LoVo (cell line): Measurements from ENCODE around the gene MAP1LC3B.

Experiments used
- DNase-seq: peaks from one replicate; pipeline ENCODE4 v3.0.0-alpha.2; 2016; ENCODE audit warnings: low spot score

MAP1LC3B gene

DNA sequence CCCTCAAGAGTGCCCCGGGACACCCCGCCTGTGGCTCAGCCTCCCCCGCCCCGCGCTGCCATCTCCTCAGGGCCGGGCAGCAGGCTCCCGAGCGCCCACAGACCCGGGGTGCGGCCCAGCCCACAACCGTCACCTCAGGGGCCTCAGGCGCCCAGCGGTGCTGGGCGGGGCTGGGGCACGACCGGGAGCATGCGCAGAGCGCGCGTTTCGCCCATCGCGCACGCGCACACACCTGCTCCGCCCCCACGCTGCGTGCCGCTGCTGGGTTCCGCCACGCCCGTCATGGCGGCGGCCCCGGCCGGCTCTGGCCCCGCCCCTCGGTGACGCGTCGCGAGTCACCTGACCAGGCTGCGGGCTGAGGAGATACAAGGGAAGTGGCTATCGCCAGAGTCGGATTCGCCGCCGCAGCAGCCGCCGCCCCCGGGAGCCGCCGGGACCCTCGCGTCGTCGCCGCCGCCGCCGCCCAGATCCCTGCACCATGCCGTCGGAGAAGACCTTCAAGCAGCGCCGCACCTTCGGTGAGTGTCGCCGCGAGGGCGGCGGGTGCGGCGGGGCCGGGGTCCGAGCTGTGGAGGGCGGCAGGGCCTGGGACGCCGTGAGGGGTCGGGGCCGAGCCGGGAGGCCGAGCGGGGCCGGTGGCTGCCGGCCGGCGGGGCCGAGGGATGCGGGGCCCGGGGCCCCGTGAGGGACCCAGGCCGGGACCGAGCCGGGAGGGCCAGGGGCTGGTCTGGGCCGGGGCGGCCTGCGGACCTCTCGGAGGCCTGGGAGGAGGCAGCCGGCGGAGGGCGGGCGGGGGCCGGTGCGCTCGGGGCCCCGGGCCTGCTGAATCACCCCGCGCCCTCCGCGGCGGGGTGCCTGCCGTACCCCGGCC, at the start of gene MAP1LC3B:
Gene MAP1LC3B, plus strand, starts transcription at position 387 of the 871 bp plus-strand sequence. Its CDS starts 92 bp downstream, at position 479.
- DNase-seq = peak; percentile 96

DNA sequence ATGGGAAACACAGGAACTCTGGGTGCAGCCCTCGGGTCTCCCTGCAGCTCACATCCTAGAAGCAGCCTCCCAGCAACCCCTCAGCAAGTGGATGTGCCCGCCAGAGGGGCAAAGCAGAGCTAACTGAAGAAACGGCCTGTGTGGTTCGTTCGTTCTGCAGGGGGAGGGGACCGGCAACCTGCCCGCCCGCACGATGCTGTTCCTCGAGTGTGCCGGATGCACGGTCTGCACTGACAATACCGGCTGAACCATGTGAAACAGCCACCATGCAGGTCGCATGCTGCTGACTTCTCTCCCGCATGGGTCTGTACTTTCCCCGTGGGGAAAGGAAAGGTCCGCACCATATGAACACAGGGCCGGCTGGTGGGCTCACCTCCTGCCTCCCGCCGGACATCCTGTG, 49.6 kb upstream of the MAP1LC3B start:
- DNase-seq = no peak

DNA sequence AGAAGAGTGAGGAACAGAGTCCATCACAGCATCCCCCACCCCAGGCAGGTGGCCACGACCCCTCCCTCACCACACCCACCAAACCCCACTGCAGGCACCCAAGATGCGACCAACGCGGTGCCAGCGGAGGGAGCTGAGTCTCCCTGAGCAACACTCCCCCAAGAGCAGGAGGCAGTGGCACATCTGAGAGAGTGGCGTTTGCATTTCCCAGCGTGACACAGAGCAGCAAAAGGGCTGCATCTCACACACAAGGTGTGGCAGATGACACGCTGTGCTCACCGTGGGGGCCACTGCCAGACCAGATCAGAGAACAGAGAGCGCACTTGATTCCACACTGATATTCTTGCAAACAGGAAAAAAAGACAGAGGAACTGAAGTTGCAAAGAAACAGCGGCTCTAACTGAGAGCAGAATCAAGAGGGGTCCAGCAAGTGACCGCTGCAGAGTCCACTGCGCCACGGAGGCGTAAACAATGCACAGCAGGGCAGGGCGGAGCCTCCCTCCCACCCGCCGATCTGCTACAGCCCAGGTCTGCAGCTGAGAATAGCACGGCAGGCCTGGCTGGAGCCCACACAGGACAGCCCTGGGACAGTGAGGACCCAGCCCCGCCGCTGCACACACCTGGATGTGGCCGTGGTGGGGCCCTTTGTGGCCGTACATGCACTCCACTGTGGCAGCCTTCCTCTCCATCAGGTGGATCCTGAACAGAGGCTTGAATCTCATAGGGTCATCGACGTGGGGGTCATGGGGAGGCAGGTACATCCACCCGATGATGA, 49.0 kb upstream of the MAP1LC3B start:
- no peak for DNase-seq

DNA sequence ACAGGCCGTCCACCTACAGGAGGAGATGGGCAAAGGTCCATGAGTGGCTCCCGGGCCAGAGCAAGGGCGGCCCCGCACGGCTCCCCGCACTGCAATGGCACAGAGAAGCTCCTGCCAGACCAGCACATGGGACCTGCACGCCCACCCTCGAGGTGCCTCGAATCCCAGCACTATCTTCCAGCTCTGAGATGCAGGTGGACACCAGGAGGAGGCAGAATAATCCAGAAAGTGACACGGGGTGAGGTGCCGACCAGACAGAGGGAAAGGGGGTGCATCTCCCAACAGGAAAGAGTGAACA, 48.4 kb upstream of the MAP1LC3B start:
- no peak for DNase-seq

DNA sequence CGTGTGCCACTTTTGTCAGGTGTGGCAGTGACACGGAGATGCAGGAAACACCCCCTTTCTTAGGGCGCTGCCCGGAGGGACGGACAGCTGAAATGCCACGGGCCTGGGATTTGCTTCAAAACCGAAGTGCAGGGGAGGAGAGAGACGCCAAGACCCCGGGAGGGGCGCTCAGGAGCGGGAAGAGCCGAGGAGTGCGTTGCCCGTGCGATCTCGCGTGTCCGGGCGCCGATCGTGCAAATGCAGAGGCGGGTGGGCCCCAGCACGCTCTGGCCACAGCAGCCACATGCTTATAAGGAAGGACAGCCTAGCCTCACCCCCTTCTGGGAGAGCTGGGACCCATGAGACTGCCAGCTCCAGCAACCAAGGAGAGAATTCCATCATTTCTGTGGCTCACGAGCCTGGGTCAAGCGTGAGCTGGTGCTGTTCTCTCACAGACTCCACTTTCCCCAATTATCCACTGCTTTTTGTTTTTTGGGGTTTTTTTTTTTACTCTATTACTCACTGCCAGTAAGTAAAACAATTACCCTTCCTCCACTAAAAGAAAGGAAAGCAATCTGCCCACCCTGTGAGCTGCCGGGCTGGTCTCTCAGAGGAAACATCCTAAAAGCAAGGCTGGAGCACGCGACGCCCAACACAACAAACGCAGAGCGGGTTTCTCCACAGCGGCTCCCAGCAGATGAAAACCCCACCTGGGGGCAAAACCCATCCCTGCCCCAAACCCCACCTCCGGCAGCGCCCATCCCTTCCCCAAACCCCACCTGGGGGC, 47.8 kb upstream of the MAP1LC3B start:
- no peak for DNase-seq

DNA sequence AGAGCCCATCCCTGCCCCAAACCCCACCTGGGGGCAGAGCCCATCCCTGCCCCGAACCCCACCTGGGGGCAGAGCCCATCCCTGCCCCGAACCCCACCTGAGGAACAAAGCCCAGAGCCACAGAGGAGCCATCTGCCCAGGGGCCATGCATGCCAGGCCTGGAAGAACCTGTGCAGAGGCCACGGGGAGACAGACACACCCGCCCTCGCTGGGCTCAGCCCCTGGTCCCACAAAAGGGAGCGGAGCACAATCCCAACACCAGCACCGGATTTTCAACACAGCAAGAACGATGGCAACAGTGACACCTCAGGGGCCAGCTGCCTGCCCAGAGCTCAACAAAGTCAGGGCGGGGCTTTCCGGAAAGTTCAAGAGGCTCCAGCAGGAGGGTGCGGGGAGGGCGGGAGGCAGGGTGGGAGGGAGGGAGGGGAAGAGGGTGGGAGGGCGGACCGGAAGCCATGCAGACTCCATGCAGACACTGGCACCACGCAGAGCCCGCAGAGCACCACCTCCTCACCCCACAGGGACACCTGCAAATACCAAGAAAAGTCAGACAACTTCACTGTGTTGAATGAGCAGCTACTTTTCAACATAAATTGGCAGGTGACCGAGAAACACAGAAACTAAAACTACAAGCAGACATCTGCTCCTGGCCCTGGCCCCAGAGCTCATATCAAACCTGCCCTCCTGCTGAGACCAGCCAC, 47.1 kb upstream of the MAP1LC3B start:
- no peak for DNase-seq

DNA sequence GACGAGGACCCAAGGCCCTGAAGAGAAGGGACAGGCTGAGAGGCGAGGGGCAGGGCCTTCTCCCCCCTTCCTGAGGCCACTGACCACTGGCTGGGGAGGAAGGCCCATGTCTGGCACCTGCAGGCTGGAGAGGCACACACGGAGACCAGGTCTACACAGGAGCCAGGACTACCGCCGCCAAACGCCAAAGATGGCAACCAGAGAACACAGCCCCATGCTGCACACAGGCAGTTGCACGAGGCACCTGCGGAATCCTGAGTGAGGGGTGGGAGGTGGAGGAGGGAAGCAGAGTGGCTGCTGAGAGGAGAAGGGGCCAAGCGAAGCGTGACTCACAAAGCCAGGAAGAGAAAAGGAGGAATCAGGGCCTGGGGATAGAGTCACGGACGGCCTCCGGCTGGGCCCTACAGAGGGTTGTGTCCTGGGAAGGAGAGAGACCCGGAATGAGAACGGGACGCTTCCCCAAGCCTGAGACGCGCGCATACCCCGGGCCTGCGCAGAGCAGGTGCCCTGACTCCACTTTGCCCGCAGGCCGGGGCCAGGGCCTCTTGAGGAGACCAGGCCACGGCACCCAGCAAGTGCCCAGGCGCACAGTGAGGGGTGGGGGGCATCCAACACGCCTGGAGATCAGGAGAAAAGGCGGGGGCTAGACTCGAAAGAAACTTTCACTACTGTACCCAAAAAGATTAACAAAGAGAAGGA, 46.3 kb upstream of the MAP1LC3B start:
- DNase-seq = no peak

DNA sequence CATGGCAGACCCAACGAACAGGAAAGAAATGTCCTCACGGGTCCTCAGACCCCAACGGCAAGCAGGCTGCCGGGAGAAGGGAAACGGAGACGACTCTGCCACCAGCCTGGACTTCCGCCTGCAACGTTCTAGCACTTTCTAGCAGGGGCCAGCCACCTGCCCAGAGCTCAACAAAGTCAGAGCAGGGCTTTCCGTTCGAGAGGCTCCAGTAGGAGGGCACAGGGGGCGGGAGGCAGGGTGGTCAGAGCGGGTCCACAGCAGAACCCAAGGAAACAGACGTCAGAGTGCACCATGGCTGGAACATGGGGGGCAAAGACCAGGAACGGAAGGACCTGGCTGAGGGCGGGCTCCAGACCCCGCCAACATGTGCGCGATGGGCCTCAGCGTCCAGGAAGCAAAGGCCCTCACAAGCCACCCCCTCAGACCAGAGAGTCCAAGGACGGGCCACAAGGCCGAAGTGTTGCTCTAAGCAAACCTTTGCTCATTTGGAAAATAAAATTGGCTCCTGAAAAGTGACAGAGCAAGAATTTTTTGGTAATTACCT, 45.5 kb upstream of the MAP1LC3B start:
- DNase-seq = no peak

DNA sequence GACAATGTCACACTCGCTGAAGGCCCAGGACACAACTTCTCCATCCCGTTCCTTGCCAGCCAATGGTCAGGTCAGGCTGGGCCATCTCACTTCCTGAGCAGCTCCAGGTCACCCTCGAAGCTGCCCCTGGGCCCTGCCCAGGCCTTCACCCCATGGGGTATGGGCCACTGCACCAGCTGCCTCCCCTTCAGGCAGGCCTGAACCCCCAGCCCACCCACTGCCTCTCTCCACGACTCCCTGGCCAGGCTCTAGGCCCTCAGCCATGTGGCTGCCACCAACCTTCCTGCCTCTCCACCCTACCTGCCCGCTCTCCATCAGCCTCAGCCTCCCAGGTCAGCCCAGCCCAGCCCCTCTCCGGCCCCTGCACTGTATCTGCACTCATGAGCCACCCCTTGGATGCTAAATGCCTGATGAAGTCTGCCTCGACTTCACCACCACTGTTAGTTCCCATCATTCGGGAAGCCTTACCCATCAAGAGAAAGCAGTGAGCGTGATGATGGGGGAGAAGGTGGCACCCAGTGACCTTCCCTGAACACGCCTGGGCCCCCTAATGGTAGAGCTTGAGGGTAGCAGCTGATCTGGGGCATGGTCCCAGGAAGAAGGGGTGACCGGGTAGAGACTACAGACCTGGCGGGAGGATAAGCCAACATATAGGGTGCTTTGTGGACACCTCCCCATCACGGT, 44.1 kb upstream of the MAP1LC3B start:
- DNase-seq = no peak

DNA sequence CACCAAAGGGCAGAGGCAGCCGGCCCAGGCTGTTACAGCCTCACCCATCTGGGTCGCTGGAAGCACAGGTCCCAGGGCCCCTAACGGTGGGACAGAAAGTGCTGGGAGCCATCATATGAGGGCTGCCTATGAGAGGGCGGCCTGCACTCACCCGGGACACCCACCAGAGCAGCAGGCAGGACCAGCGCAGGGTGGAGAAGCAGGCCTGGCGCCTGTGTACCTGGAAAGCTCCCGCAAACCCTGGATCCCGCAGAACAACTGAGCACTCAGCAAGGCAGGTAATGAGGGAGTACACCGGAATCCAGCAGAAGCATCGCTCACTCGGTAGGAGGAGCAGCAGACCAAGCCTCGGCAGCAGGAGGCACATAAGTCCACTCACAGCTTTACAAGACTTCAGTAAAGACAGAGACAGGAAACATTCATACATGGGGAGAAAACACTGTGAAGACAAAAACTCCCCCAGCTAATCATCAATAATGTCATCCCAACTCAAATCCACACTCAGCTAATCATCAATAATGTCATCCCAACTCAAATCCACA, 43.4 kb upstream of the MAP1LC3B start:
- DNase-seq = no peak

DNA sequence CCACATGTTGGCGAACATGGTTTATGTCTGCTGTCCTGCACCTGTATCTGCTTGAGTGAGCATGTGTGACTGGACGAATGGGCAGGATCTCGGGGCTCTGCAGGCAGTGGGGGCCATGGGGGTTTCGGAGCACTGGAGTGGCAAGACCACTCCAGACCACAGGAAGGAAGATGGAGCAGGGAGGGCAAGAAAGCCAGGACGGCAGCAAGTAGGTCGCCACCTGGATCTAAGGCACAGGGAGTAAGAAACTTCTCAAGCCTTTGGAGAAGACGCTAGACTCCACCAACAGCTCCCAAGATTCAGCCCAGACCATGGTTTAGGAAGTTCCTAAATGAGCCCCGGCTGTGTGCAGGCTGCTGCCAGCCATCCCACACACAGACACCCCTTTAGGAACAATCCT, 42.1 kb upstream of the MAP1LC3B start:
- no peak for DNase-seq

DNA sequence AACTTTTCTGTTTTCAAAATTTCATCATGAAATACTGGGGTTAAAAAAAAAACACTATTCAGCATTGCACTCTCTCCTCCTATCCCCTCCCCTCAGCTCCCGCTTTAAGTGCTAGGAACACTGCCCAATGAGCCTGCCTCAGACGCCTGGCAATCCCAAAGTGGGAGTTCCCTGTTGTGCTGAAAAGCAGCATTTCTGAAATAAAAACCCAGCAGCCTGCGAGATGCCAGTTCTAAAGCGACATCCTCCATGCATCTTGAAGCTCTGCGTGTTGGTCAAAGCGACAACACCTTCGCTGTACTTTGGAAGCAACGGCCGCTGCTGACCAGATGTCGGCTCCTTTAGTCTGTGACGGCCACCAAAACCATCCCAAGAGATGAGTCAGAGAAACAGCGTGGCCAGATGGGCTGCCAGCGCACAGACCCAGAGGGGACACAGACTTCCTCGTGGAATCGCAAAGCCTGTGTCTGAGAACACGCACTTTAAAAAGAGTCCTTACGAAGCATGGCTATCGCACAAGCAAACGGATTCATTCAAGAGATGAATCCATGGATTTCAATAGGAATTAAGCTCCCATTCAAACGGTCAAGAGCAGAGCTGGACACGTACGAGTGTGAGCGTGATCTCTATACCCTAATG, 41.3 kb upstream of the MAP1LC3B start:
- DNase-seq = no peak

DNA sequence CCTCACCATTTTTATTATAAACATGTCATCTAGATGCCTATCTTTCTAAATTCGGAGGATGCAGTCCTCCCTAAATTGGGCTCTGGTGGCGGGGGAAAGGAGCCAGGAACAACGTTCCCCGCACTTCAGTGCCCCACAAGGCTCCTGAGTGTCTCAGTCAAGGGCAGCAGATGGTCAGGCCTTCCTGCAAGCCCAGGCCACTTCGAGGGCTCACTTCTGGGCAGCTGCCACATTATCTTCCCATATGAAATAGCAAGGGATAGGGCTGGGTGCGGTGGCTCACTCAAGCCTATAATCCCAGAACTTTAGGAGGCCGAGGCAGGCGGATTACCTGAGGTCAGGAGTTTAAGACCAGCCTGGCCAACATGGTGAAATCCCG, 40.8 kb upstream of the MAP1LC3B start:
- DNase-seq = no peak

DNA sequence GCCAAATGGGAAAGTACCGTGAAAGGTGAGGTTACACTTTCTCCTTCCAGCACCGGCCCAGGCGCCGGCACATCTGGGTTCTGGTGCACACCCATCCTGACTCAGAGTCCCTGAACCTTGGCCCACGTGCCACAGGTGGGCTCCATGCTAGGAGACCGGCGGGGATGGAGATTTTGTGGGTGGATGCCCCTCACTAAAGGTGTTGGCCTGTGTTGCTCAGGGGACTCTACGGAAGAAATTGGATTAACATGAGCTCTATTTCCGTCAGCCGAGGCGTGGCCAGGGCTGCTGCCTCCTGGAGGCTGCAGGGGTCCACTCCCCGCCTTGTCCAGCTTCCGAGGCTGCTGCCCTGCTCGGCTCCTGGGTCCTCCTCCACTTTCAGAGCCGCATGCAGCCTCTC, 39.3 kb upstream of the MAP1LC3B start:
- DNase-seq = no peak

DNA sequence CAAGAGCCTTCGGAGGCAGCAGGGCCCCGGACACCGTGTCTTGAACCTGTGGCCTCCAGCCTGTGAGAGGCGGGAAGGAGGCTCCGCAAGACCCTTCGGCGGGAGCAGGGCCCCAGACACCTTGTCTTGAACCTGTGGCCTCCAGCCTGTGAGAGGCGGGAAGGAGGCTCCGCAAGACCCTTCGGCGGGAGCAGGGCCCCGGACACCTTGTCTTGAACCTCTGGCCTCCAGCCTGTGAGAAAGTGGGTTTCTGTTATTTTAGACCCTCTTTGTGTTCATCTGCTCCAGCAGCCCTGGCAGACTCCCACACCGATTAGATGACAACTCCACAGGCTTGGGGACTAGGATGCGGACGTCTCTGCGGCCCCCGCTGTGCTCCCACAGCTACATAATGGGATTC, 38.5 kb upstream of the MAP1LC3B start:
- DNase-seq = no peak

DNA sequence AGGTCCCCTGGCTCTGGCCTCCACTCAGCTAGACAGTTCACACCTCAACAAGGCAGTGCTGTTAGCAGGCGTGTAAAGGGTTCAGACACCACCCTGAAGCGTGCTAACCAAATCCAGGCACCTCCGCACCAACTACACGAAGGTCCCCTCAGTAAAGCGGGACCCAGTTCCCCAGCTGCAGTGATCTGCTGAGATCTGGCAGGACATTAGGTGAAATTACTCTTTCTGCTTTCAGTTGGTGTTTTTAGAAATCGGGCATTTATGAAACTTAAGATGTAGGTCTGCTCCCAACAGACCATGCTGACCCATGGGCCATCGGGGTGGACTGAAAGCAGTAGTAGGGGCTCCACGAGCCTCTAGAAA, 35.7 kb upstream of the MAP1LC3B start:
- no peak for DNase-seq

DNA sequence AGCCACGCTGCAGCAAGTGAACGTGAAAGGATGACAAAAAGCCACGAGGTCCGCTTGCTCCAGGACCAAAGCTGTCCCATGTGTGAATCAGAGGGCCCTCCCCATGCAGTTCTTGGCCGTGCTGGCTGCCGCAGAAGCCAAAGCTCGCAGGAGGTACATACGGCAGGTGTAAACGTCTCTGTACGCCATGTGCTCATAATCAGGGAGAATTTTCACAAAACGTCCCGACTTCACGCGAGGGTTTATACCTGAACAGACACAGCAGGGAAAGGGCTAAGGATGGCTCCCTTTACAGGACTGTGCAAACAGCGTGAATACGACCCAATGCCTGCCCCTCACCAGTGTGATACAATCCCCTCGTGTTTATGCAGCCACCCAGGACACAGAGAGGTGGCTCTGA, 33.9 kb upstream of the MAP1LC3B start:
- DNase-seq = no peak

DNA sequence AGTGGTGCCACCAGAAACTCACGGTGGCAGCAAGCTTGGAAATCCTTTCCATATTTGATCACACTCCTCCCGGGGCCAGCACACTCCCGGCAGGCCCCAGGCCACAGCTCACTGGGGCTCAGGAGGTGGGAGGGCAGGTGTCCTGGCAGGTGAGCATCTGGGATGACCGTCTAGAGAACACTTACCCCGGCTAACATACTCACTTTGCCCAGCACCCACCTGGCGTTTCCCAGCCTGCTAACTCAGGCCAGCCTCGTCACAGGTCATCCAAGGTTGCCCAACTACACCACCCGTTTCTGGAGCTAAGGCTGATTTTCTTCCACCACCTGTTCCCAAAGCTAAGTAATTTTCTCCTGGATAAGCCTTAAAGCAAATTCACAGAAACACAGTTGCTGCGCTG, 33.4 kb upstream of the MAP1LC3B start:
- DNase-seq = no peak

DNA sequence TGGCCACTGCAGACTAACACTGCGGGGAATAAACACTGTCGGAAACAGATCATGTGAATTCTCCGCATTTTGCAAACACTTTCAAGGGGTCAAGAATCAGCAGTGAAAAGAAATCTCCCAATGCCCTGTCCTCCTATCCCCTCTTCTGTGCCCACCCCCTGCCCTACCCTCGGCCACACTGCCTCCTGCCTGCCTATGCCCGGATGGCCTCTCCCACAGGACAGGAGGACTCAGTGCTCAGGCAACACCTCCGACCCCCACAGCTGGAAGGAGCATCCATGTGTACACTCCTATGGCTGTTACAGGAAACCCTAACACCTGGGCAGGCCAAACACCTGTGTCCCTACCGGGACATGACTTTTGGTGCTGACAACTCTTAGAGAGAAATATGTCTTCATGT, 33.0 kb upstream of the MAP1LC3B start:
- DNase-seq = no peak
